Measurements from ENCODE around the gene VENTX.

DNA sequence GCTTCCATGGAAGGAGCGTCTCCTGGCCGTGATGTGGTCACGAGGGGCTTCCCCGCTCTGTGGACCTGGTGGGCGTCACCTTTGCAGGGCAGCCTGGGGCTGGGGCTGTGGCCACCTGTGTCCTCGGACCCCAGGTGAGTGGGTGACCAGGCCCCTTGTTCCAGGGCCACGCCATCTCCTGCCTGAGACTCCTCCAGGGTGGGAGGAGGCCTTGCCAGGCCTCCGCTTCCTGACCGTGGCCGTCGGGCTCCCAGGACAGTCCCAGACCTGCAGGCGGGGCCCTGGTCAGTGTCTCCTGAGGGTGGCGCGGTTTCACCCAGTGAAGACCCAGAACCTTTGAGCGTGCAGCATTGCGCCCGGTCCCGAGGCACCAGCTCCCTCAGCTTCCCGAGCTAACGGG, 28.0 kb upstream of the VENTX start:
- TF ChIP-seq, protein P1, sequence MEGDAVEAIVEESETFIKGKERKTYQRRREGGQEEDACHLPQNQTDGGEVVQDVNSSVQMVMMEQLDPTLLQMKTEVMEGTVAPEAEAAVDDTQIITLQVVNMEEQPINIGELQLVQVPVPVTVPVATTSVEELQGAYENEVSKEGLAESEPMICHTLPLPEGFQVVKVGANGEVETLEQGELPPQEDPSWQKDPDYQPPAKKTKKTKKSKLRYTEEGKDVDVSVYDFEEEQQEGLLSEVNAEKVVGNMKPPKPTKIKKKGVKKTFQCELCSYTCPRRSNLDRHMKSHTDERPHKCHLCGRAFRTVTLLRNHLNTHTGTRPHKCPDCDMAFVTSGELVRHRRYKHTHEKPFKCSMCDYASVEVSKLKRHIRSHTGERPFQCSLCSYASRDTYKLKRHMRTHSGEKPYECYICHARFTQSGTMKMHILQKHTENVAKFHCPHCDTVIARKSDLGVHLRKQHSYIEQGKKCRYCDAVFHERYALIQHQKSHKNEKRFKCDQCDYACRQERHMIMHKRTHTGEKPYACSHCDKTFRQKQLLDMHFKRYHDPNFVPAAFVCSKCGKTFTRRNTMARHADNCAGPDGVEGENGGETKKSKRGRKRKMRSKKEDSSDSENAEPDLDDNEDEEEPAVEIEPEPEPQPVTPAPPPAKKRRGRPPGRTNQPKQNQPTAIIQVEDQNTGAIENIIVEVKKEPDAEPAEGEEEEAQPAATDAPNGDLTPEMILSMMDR (IDR thresholded peaks at IDR 0.05): no peak
- no peak for TF ChIP-seq POLR2A (IDR thresholded peaks at IDR 0.05)

Data from body of pancreas (tissue), 4 donors.